Epithelial cell of esophagus (primary cell): ENCODE data around the gene DIPK1B.

Experiments used
- DNase-seq: peaks from one replicate; pipeline ENCODE4 v3.0.0; 2010; ENCODE audit warnings: low read depth
- H3K4me3 ChIP-seq: 2 replicates; pipeline ENCODE4 v1.5.1; 2011; ENCODE audit warnings: mild to moderate bottlenecking, low read length, control low read depth
- TF ChIP-seq, protein P1 (sequence below): IDR thresholded peaks from 2 replicates; pipeline ENCODE4 v1.5.1; 2011; ENCODE audit warnings: low read depth, mild to moderate bottlenecking, low read length, control low read depth, inconsistent platforms; ENCODE audit not compliant: insufficient read depth; ENCODE audit errors: missing control alignments

Gene DIPK1B

DNA sequence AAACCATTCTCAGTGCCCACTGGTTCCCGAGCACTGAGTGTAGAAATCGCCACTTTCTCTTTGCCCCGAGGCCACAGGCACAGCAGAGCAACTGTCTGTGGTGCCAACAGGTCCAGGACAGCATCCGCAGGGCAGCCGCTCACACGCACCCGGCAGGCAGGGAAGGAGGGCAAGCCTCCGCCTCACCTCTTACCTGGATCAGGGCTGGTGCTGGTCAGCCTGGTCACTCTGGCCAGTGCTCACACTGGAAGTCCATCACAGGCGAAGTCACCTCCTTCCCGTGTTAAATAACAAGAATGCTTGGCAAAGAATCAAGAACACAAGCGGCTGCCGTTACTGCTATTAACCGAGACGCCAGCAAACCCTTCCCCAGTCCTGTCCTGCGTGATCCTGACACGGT, 13.7 kb downstream of the DIPK1B start:
- H3K4me3 ChIP-seq: peak overlapping the region; percentile 92
- DNase-seq: no peak
- TF ChIP-seq, protein P1, sequence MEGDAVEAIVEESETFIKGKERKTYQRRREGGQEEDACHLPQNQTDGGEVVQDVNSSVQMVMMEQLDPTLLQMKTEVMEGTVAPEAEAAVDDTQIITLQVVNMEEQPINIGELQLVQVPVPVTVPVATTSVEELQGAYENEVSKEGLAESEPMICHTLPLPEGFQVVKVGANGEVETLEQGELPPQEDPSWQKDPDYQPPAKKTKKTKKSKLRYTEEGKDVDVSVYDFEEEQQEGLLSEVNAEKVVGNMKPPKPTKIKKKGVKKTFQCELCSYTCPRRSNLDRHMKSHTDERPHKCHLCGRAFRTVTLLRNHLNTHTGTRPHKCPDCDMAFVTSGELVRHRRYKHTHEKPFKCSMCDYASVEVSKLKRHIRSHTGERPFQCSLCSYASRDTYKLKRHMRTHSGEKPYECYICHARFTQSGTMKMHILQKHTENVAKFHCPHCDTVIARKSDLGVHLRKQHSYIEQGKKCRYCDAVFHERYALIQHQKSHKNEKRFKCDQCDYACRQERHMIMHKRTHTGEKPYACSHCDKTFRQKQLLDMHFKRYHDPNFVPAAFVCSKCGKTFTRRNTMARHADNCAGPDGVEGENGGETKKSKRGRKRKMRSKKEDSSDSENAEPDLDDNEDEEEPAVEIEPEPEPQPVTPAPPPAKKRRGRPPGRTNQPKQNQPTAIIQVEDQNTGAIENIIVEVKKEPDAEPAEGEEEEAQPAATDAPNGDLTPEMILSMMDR: no peak

DNA sequence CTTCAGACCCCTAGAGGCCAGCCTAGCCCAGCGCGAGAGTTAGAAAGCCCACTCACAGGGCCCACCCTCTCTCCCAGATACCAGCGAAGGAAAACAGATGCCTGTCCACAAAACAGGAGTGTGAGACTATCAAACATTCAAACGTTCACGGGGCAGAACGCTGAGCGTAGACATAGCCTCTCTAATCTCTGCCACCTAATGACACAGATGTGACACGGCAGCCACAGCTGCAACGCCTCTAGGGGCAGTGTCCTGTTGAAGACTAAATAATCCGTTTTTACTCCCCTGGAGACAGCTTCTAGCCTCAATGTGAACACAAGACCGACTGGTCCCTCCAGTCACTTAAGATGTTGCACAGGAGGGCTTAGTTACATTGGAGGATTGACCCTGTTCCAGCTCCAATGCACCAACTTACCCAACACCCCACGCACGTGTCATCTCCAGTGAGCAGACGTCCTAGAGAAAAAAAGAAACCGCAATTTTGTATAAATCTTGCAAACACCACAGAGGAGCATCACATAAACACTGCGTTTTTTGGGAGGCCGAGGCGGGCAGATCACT, 14.3 kb downstream of the DIPK1B start:
- DNase-seq: peak; percentile 43
- H3K4me3 ChIP-seq: peak overlapping the region; percentile 92
- TF ChIP-seq, protein P1: peak; percentile 63

DNA sequence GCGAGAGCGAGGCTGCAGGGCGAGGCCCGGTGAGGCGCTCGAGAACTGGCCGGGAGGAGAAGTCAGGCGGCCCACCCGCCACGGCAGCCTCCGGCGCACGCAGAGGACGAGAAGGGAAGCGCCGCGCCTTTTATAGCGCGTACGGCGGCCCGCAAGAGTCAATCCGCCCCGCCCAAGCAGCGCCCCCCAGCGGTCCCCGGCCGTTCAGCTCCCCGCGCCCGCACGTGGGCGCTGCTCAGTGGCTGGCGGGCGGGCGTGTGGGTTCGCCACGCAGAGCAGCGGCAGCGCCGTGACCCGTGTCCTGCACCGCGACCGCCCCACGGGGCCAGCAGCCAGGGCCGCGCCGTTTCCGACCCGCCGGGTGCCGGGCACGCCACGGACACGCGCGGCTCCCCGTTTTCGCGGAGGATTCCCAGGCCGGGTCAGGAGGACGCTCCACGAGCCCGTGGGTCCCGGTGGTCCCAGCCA, 15.7 kb downstream of the DIPK1B start:
- TF ChIP-seq, protein P1: peak; percentile 54
- peak; percentile 86 for DNase-seq
- H3K4me3 ChIP-seq: peak overlapping the region; percentile 92

DNA sequence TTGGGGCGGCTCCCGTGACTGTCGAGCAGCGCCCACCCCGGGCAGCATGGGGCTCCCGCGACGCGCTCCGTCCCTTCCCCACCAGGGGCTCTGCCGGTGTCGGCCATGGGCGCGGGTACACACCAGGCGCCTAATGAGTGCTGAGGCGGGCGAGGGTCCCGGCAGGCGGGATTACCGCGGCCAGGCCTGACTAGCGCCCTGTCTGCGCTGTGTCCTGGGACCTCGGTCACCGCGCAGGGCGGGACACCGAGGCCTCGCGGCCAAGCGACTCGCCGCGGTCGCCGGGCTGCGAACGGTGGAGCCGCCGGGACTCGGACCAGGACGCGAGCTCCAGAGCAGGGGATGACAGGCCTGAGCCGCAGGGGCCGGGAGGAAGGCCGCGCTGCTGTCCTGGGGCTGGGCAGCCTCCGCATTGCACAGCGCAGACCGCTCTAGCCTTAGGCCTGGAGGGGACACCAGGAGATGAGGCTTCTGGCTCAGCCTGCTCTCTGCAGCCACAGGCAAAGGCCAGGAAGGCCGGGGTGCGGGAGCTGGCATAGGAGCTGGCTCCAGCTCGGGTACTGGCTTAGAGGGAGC, 16.3 kb downstream of the DIPK1B start:
- DNase-seq: no peak
- TF ChIP-seq, protein P1: no peak
- H3K4me3 ChIP-seq: peak overlapping the region; percentile 92

DNA sequence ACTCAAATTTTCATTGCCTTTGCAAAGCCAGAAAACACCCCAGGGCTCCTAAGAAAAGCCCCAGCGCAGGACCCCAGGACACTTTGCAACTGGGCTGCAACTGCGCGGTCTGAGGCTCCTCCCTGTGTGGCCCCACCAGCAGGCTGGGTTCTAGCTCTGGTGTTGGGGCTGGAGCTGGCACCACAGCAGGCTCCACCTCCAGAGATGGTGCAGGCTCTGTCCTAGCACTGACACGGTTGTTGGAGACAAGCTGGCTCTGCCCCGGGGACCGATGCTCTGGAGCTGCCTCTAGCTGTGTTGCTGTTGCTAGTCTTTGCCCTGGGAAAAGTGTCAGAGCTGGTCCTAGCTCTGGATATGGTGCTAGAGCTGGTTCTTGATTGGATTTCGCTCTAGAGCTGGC, 16.8 kb downstream of the DIPK1B start:
- no peak for DNase-seq
- TF ChIP-seq, protein P1: no peak
- H3K4me3 ChIP-seq: peak overlapping the region; percentile 92

DNA sequence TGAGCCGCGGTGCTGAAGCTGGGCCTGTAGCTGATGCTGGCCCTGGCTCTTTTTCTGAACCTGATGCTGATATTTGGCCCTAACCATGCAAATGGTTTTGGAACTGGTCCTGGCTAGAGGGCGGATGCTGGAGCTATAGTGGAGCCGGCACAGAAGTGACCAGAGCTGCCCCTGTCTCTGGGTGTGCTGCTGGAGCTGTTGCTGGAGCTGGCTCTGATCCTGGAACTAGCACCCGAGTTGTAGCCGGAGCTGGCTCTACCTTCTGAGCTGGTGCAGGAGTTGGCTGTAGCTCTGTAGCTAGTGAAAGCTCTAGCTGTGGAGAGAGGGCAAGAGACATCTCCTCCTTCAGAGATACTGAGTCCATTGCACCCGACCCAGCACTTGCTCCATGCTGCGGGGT, 17.6 kb downstream of the DIPK1B start:
- H3K4me3 ChIP-seq: no peak overlapping the region
- TF ChIP-seq, protein P1: no peak
- no peak for DNase-seq
